Fibroblast of the aortic adventitia (primary cell): ENCODE measurements around the gene NR2F1. TPM values are rescaled to one million over a fixed set of nuclear protein-coding genes. Genes with fewer than 3 reads are reported as not detected.

Source experiments
- DNase-seq: peaks from one replicate; pipeline ENCODE4 v3.0.0-alpha.2; 2010; ENCODE audit warnings: low read depth
- H3K4me3 ChIP-seq: 2 replicates; pipeline ENCODE4 v1.5.1; 2011; ENCODE audit warnings: low read depth, mild to moderate bottlenecking, control low read depth, low read length, moderate library complexity
- total RNA-seq: library from RNA; depleted of rRNA; stranded (reverse); fragments of >200 nt; gene quantifications from 2 replicates; pipeline ENCODE4 v1.2.3, GENCODE V29; 2012; ENCODE audit warnings: low replicate concordance
- TF ChIP-seq, protein P1 (sequence below): IDR thresholded peaks from 2 replicates; pipeline ENCODE4 v1.5.1; 2011; ENCODE audit warnings: mild to moderate bottlenecking, low read length, control low read depth, inconsistent platforms; ENCODE audit not compliant: insufficient read depth

Gene NR2F1
- total RNA-seq, 1 donor, result 8.0 TPM

DNA sequence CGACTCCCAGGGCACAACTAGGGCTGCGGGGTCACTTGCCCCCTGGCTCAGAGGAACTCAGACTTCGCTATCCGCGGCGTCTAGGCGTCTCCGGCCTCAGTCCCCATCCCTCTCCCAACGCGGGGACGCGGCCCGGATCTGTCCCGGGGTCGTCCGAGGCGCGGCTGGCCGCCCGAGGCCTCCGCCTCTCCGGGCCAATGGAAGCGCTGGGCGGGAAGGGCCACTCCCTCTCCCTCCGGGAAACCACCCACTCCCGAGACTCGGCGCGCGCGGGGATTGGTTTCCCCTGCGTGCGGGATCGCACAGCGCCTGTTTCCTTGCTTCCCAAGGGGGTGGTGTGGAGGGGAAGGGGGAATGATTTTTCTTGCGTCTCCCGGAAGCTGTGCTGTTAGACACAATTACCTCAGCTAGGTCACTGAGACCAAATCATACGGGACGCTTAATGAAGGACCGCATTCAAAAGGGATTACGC, 38.3 kb downstream of the NR2F1 start:
- H3K4me3 ChIP-seq, result peak overlapping the region; percentile 69
- no peak for DNase-seq
- TF ChIP-seq, protein P1, sequence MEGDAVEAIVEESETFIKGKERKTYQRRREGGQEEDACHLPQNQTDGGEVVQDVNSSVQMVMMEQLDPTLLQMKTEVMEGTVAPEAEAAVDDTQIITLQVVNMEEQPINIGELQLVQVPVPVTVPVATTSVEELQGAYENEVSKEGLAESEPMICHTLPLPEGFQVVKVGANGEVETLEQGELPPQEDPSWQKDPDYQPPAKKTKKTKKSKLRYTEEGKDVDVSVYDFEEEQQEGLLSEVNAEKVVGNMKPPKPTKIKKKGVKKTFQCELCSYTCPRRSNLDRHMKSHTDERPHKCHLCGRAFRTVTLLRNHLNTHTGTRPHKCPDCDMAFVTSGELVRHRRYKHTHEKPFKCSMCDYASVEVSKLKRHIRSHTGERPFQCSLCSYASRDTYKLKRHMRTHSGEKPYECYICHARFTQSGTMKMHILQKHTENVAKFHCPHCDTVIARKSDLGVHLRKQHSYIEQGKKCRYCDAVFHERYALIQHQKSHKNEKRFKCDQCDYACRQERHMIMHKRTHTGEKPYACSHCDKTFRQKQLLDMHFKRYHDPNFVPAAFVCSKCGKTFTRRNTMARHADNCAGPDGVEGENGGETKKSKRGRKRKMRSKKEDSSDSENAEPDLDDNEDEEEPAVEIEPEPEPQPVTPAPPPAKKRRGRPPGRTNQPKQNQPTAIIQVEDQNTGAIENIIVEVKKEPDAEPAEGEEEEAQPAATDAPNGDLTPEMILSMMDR, result no peak

DNA sequence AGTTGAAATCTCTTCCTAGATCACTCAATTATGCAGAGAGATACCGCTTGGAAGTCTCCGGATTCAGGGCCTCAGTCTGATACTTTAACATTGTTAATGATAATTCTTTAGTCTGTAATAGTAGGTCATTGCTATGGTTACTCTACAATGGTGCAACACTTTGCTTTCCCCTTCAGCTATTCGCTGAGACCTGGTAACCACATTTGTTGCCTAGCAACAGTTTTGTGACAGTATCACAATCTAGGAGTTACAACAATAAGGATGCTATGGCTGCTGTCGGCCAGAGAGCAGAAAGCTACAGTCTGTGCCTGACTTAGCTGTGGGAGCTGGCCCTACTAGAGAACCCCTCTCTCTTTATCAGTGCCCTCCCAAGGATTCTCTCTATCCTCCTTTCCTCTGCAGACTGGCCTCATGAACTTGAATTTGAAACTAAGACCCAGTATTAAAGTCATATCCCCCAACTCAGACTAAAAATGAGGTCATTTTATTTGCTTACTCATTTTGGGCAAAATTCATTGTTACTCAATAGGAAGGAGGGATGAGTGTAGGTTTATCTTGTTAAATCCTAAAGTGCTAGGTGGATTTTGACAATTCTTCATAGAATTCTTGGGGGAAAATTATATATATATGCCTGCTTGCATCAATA, 39.3 kb downstream of the NR2F1 start:
- DNase-seq, result no peak
- no peak overlapping the region for H3K4me3 ChIP-seq
- TF ChIP-seq, protein P1, result no peak

DNA sequence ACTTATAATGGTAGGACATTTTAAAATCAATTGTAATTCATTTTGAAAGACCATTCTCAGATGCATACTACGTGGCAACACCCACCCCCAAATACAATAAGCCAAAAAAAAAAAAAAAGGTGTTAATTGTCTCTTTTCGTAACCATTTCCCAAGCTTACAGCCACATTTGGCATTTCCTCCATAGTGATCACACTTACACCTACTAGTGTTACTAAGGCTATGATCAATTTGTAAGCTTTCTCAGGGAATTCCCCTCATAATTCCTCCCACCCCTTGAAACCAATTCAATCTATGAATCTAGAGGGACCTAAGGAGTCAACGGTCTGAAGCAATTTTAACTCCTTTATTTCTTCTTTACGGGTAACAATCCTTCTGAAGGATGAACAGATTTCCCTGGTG, 40.1 kb downstream of the NR2F1 start:
- no peak overlapping the region for H3K4me3 ChIP-seq
- DNase-seq, result no peak
- TF ChIP-seq, protein P1, result no peak

DNA sequence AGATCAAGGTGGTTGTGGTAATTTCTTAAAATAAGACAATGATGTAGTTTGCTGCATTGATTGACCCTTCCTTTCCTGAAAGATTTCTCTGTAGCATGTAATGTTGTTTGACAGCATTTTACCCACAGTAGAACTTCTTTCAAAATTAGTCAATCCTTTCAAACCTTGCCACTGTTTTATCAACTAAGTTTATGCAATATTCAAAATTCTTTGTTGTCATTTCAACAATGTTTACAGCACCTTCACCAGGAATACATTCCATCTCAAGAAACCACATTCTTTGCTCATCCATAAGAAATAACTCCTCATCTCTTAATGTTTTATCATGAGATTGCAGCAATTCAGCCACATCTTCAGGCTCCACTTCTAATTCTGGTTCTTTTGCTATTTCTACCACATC, 43.8 kb downstream of the NR2F1 start:
- no peak overlapping the region for H3K4me3 ChIP-seq
- TF ChIP-seq, protein P1, result no peak
- DNase-seq, result no peak

DNA sequence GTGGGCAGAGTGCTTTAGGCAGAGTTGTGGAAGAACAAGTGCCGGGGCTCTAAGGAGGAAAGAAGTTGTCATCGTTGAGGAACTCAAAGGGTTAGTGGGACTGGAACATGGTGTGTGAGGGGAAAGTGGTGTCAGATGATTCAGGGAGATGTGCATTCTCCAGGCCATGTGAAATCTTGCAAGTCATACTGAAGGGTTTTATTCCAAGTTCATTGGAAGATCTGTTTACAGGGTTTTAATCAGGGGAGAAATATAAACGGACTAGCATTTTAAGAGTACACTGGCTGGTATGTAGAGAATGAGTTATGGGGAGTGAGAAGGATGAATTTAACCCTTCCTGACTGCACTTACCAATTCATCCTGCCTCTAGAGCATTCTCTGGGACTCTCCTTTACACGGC, 49.3 kb downstream of the NR2F1 start:
- TF ChIP-seq, protein P1, result no peak
- H3K4me3 ChIP-seq, result no peak overlapping the region
- DNase-seq, result no peak

DNA sequence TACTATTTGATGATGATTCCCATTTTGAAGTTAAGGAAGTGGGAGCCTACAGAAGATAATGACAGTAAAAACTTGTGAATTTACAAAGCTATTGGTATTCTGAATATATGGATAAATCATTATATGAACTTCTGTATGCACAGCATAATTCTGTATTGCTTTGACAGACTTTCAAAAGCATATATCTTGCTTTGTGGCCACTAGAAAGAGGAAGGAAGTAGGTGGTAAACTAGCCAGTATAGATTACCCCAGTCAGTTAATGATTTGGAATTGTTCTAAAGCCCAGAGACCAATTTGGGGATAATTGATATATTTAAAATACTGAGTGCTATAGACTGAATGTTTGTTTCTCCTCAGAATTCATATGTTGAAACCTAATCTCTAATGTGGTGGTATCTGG, 53.0 kb downstream of the NR2F1 start:
- no peak for DNase-seq
- TF ChIP-seq, protein P1, result no peak

DNA sequence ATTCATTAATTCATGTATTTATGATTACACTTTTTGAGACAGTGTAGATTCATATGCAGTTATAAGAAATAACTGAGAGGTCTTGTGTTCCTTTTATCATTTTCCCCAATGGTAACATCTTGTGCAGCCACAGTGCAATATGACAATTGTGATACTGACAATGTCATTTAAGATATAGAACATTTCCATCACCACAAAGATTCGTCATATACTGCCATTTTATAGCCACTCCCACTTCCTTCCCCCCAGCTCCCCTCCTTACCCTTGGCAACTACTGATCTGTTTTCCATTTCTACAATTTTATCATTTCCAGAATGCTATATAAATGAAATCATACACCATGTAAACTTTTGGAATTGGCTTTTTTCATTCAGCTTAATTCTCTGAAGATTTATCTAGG, 53.8 kb downstream of the NR2F1 start:
- no peak overlapping the region for H3K4me3 ChIP-seq
- DNase-seq, result no peak
- TF ChIP-seq, protein P1, result no peak

More for the DNA sequence above, 53.0 kb downstream of the NR2F1 start:
- no peak overlapping the region for H3K4me3 ChIP-seq
